Renal cortical epithelial cell (primary cell): ENCODE measurements around the gene ARID3C. TPM values are rescaled to one million over a fixed set of nuclear protein-coding genes. Genes with fewer than 3 reads are reported as not detected.

ENCODE experiments used
- DNase-seq: peaks from one replicate; pipeline ENCODE4 v3.0.0-alpha.2; 2011; ENCODE audit warnings: low read depth
- total RNA-seq: library from RNA; depleted of rRNA; stranded (reverse); fragments of >200 nt; gene quantifications from 2 replicates; pipeline ENCODE4 v1.2.3, GENCODE V29; 2014

ARID3C gene
- total RNA-seq, 1 donor from 2014 or later: not detected

DNA sequence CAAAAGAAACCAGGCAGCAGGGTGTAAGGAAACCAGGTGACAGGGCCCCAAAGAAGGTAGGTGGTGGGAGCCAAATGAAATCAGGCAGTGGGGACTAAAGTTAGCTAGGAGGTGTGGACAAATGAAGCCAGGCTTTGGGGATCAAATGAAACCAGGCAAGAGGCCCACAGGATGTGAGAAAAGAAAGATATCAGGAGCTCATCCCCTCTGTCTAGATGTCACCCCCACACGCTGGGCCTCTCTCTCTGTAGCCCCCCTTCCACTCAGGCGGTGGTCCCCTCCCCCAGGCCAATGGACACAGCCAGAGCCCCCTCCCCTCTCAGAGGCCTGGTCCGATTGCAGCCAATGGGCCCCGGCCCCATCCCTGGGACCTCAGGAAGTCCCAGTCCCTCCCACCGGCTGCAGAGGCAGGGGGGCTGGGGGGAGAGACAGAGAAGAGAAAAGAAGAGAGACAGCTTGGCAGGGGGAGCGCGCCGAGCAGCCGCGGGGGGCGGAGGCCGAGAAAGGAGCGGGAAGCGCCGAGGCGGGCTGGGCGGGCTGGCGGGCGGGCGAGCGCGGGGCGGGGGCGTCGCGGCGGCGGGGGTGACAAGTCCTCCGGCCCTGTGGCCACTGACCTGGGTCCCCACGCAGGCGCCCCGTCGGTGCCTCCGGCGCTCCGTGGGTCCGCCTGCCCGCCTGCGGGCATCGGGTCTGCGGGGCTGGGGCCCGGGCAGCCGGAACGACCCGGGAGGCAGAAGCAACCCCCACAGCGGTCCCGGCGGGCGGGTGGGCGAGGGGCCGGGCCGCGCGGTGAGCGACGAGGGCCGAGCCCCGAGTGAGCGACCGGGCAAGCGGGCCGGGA, 51.2 kb downstream of the ARID3C start:
- DNase-seq: no peak

DNA sequence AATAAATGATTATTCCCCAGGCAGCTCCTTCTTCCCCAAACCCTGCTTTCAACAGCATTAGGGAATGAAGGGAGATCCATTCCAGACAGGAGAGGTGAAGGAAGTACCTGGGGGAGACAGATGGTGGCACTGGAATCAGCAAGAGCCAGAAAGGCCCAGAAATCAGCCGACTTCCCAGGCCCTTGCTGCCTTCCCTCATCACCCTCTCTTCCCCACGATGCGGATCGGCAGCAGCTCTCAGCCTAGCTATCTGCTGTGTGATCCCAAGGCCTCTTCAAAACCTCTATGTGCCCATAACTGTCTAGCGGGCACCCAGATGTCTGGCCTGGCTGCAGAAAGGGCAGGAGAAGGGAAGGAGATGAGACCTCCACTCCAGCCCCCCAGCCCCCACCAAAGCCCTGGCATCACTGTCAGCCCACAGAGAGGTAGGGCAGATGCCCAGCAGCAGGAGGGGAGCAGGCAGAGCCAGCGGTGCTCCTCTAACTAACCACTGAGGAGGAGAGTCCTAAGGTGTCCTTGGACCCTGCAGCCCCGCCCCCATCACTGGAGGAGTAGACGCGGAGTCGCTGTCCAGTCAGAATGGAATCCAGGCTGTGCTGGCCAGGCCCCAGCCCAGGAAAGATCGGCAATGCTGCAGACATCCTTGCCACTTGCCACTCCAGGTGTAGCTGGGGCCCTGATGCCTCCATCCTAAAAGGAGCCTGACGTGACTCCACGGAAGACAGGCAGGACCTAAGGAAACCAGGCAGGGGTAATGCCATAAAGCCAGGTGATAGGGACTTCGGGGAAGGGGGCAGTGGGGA, 52.1 kb downstream of the ARID3C start:
- DNase-seq: no peak

- no peak for DNase-seq
These were observed 52.8 kb downstream of the ARID3C start for GRCh38 chr9:34575862-34576596.

GRCh38 chr9:34575241-34575640, 53.6 kb downstream of the ARID3C start:
- DNase-seq: no peak

- DNase-seq: no peak
These were observed 54.3 kb downstream of the ARID3C start for GRCh38 chr9:34574571-34574970.

DNA sequence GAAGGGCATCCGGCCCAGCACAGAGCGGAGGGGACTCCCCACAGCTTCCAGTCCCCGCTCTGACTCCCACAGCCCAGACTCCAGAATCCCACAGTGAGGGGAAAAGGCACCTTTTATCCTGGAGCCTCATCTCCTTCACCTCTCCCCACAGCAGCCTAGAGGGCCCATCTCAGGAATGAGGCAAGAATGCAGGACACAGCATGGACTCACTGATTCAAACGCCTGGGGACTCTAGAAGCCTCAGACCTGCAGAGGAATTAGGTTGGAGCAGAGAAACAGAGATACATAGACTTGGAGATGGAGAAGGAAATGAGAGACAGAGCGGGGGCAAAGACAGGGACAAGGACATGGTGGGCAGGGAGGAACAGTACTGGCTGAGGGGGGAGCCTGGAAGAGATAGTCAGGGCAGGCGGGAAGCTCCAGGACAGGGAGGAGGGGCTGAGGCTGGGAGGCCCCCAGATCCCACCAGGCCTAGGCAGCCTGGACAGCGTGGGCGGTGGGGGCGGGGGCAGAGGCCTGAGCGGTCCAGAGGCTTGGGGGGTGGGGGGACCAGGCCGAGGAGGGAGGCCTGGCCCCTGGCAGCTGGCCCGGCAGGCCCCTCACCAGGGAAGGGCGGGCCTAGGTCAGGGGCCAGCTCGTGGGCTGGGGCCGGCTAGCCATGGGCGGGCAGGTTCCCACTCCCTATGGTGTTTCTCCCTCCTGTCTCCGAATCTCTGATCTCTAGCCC, 55.1 kb downstream of the ARID3C start:
- no peak for DNase-seq

- DNase-seq: no peak
These were observed 56.2 kb downstream of the ARID3C start for GRCh38 chr9:34572628-34573027.

DNA sequence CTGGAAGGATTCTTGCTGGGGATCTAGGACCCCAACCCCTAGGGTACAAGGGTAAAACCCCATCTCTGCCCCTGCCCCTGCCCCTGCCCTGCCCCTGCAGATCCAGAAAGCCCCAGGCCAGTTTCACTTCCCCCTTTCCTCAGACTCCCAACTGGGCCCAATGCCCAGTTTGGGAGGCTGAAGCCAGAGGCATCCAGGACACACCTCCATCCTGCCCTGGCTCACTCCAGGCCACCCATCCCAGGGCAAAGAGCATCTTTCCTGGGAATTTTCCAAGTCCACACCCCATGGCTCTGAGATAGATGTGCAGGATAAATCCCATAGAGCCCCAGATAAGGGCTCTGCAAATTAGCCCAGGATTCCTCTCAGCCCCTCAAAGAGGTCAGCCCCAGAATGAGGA, 56.8 kb downstream of the ARID3C start:
- no peak for DNase-seq

- no peak for DNase-seq
These were observed 57.4 kb downstream of the ARID3C start for GRCh38 chr9:34571481-34571810.

Other genes with a start within 250 kb of the ARID3C start
- gene FAM219A, start 170.5 kb downstream of the ARID3C start, total RNA-seq: 11.6 and 17.2 TPM in 2 replicates
- 0.99 TPM in 1 of 2 replicates, not detected in the other for gene DNAI1, start 170.3 kb downstream of the ARID3C start, total RNA-seq
- gene ENHO, start 106.1 kb downstream of the ARID3C start, total RNA-seq: 0.30 TPM in 1 of 2 replicates, not detected in the other
- gene CNTFR, start 39.3 kb downstream of the ARID3C start, total RNA-seq: not detected in 2 replicates
- gene RPP25L, start 17.0 kb downstream of the ARID3C start, total RNA-seq: 14.9 and 16.1 TPM in 2 replicates
- 50.4 and 79.3 TPM in 2 replicates for gene DCTN3, start 8.6 kb downstream of the ARID3C start, total RNA-seq
- 36.8 and 56.1 TPM in 2 replicates for gene SIGMAR1, start 8.7 kb upstream of the ARID3C start, total RNA-seq
- gene GALT, start 17.6 kb upstream of the ARID3C start, total RNA-seq: 24.7 and 30.2 TPM in 2 replicates
- gene IL11RA, start 23.1 kb upstream of the ARID3C start, total RNA-seq: 4.2 and 4.5 TPM in 2 replicates
- gene CCL27, start 33.6 kb upstream of the ARID3C start, total RNA-seq: not detected in 2 replicates
- not detected in 2 replicates for gene CCL19, start 62.2 kb upstream of the ARID3C start, total RNA-seq
- not detected in 2 replicates for gene CCL21, start 81.1 kb upstream of the ARID3C start, total RNA-seq